ENCODE measurements around the gene CRYBG2.

DNA sequence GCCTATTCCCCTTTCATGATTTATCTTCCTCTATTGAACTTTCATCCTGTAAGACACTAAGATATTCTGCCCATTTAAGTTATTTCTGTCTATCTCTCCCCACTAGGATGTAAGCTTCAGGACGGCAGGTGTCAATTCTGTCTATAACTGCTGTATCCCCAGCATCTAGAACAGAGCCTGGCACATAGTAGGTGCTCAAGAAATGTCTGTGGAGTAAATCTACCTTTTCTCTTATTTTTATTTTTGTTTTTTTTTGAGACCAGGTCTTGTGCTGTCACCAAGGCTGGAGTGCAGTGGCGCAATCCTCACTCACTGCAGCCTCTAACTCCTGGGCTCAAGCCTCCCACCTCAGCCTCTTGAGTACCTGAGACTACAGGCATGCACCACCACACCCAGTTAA lies 30.5 kb downstream of the CRYBG2 start:
- TF ChIP-seq BHLHE40 (IDR thresholded peaks at IDR 0.05; ENCODE audit: borderline replicate concordance) (no peak), LEF1 (IDR thresholded peaks at IDR 0.05; ENCODE audit: borderline replicate concordance) (no peak), SP1 (IDR thresholded peaks at IDR 0.05) (no peak), FOXA1 (IDR thresholded peaks at IDR 0.05) (no peak), ELF4 (IDR thresholded peaks at IDR 0.05) (no peak), TARDBP (IDR thresholded peaks at IDR 0.05) (no peak), ARNT (IDR thresholded peaks at IDR 0.05) (no peak), FOXM1 (IDR thresholded peaks at IDR 0.05; ENCODE audit: borderline replicate concordance) (no peak), NFRKB (IDR thresholded peaks at IDR 0.05) (no peak), ZNF384 (IDR thresholded peaks at IDR 0.05) (no peak), SUZ12 (IDR thresholded peaks at IDR 0.05) (no peak)
